Esophagus muscularis mucosa (tissue), 3 donors: ENCODE data around the gene ELAVL4.

Source experiments
- CTCF ChIP-seq, 3 experiments: fragments of 200-600 bp in 2 of 3; fragments of 450-650 bp in 1 of 3; sonication (generic) in 2 of 3; IDR thresholded peaks; one replicate each; pipeline ENCODE4 v1.5.1; 2017 to 2019; ENCODE audit warnings: antibody characterized with exemption in 3 of 3, mild to moderate bottlenecking in 2 of 3, moderate library complexity in 1 of 3
- POLR2A ChIP-seq: fragments of 450-650 bp; IDR thresholded peaks from one replicate; pipeline ENCODE4 v1.6.1; 2017; ENCODE audit warnings: antibody characterized with exemption, moderate library complexity, mild to moderate bottlenecking, low read depth

GRCh38 chr1:50175719-50176639 lies 67.3 kb downstream of the ELAVL4 start:
- TF ChIP-seq CTCF (IDR thresholded peaks at IDR 0.05) (no peak), POLR2A (no peak)
